NCI-H1694 (cell line): ENCODE data around the gene RPS19.
"Not testable (repeated sequence)": the region's sequence is repeated elsewhere in the genome, so short reads cannot be mapped to it uniquely, and the experiment has no call there.

Source experiments
- DNase-seq: peaks from one replicate; lab custom pipeline; 2025; lab: John Stamatoyannopoulos, UW

Gene RPS19

DNA sequence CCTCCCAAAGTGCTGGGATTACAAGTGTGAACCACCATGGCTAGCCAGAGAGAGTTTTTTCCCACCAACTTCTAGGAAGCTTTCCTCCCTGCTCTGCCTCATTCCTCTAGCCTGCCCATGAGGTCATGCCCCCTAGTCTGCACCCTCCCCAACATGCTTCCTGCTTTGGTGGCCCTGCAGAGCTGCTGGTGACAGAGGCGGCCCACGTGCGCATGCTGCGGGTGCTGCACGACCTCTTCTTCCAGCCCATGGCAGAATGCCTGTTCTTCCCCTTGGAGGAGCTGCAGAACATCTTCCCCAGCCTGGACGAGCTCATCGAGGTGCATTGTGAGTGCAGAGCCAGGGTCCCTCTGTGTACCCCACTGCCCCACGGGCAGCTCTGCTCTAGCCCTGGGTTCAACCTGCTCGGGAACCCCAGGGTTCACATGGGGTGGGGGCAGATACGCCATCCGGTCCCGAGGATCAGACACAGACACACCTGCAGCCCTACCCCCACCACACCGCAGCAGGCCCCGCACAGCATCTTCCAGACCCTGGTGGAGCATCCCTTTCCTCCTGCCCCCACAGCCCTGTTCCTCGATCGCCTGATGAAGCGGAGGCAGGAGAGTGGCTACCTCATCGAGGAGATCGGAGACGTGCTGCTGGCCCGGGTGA lies 41.8 kb downstream of the RPS19 start:
- DNase-seq: no peak

GRCh38 chr19:41902594-41902993 lies 42.5 kb downstream of the RPS19 start:
- no peak for DNase-seq

DNA sequence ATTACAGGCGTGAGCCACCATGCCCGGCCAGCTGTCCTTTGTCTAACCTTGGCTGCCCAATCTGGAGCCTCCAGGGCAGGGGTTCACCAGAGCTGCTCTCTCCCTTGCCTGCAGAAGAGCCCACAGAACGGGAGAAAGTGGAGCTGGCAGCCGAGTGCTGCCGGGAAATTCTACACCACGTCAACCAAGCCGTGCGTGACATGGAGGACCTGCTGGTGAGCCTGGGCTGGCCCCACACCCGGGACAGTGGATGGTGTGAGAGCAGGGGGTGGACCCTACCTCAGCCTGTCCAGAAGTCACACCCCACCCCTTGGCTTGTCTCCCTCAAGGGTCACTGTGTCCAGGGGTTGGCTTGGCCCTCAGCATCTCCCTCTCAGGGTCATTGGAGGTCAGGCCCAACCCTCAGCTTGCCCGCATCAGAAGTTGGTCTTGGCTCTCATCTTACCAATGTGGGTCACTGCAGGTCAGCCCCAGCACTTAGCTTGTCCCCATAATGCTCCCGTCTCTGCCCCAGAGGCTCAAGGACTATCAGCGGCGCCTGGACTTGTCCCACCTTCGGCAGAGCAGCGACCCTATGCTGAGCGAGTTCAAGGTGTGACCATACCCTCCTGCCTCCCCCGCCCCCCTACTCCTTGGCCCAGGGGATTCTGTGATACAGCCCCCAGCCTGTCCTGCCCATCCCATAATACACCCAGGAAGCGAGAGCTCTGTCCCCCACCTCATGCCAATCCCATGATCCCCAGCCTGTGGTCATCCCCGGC lies 43.3 kb downstream of the RPS19 start:
- DNase-seq: no peak

GRCh38 chr19:41904118-41904870 lies 44.2 kb downstream of the RPS19 start:
- no peak for DNase-seq

DNA sequence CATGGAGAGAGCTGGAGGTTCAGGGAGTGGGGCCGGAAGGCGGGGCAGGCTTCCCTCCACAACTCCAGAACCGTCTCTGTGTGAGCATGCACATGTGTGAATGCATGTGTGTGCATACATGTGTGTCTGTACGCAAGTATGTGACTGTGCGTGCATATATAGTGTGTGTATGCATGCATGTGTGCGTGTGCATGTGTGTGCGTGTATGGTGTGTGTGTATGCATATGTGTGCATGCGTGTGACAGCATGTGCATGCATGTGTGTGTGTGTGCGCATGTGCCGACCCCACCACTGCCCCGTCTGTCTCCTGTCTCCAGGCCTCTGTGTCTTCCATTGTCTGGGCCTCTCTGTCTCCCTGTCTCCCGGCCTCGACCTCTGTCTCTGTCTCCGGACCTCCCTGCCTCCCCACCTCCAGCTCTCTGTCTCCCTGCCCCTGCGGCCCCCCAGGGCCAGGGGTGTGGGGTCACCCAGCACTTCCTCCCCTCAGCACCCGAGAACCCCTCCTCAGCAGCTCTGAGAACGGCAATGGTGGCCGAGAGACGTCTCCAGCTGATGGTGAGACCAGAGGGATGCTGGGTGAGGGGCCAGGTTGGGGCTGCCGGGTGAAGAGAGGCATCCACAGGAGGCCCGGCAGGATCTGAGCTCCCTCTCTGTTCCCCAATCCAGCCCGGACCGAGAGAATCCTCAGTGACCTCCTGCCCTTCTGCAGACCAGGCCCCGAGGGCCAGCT lies 45.4 kb downstream of the RPS19 start:
- DNase-seq: no peak

DNA sequence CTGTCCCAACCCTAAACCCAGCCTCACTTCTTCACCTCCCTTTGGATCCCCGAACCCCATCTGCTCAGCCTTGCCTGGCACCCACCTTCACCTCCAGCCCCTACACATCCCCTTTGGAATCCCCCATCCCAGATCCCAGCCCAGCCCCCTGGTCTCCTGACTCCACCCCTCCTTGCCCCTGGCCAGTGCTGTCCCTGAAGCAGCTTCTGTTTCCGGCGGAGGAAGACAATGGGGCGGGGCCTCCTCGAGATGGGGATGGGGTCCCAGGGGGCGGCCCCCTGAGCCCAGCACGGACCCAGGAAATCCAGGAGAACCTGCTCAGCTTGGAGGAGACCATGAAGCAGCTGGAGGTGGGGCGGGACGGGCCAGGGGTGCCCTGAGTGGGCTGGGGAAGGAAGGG lies 46.2 kb downstream of the RPS19 start:
- DNase-seq: no peak

GRCh38 chr19:41906916-41907680 lies 47.0 kb downstream of the RPS19 start:
- DNase-seq: no peak

- DNase-seq: no peak
Observed at GRCh38 chr19:41907994-41908615, 48.0 kb downstream of the RPS19 start.

DNA sequence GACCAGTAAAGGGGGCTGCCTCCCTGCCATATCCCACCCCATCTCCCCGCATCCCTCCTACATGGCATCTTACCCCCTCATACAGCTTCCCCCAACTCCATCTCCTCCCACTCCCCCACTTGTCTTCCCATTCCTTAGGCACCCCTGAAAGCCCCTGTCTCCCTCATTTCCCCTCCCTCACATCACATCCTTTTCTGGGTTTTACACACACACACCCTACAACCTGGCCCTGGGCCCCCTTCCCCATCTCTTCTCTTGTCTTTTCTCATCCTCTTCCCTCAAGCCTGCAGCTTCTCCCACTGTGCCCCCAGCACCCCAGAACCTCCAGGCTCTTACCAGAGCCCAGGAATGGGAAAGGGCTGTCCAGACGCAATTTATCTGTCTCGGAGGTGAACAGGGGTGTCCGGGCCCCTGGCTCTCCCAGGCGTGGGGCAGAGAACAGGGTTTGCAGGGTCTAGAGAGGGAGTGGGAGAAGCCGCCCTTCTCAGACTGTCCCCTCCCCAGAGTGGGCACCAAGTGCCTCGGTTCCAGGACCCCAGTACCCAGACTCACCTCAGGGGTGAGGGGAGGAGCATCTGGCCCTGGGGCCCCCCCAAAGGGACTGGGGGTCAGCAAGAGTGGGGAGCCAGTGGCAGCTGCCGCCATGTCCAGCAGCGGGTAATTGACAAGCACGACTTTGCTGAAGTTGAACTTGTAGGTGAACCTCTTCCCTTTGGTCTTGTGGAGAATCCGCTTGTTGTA lies 48.8 kb downstream of the RPS19 start:
- DNase-seq: no peak

- no peak for DNase-seq
Observed at GRCh38 chr19:41909706-41910105, 49.7 kb downstream of the RPS19 start.

- no peak for DNase-seq
Observed at GRCh38 chr19:41910240-41910991, 50.4 kb downstream of the RPS19 start.

DNA sequence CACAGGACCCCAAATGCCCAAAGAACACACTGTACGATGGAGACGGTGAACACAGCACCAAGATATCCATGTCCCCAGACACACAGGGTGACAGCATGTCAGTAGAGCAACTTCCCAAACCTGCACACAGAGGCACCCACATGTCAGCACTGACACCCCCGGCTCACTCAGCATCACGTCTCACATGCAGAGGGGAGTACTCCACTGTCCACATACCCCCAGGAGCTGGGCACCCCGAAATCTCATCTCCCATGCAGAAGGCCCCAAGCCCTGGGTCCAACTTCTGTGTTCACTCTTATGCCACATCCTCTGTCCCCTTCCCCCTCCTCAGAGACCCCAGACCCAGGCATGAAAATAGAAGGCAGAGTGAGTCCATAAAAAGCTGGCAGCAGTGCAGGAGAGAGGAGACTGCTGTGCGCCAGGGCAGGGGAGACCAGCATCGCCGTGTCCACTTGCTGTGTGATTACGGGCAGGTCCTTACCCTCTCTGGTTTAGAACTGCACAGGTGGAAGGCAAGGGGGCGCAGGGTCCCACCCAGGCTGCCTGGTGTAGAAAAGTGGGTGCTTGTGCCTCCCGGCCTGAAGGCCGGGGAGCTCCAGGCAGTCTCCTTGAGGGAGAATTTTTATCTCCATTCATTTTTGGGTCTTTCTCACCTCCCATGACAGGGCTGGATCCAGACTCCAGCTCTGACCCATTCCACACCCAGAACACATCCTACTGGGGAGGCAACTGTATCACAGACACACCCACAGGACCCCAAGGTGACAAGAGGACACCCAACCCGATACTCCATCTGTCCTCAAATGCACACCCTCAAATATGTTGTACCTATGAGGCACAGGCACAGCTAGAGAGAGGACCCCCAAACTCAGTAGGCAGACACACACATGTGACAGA lies 51.2 kb downstream of the RPS19 start:
- DNase-seq: no peak

GRCh38 chr19:41911889-41912731 lies 52.1 kb downstream of the RPS19 start:
- DNase-seq: no peak

DNA sequence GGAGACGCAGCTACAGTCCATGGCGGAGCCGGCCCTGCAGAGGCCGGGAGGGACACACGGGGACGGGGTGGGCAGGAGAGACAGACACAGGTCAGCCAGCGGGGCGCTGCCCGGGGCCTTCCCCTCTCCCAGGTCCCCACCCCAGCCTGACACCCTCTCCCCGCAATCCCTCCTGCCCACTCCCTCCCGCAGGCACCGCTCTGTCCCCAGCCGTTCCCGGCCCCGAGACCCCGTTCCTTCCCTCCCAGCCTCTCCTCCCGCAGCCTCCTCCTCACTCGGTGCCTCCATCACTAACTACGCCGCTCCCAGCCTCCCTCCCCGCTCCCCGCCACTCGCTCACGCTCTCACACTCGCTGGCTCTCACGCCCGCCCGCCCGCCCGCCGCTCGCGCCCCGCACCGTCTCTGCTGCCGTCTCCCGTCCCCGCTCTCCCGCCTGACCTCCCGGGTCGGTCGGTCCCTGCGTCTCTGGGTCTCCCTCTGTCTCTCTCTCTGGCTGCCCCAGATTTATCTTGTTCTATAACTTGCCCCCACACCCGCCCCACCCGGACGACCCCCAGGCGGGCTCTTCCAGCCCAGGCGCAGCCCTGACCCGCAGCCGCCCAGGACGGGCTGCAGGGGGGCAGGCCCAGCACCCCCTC lies 53.0 kb downstream of the RPS19 start:
- DNase-seq: no peak

DNA sequence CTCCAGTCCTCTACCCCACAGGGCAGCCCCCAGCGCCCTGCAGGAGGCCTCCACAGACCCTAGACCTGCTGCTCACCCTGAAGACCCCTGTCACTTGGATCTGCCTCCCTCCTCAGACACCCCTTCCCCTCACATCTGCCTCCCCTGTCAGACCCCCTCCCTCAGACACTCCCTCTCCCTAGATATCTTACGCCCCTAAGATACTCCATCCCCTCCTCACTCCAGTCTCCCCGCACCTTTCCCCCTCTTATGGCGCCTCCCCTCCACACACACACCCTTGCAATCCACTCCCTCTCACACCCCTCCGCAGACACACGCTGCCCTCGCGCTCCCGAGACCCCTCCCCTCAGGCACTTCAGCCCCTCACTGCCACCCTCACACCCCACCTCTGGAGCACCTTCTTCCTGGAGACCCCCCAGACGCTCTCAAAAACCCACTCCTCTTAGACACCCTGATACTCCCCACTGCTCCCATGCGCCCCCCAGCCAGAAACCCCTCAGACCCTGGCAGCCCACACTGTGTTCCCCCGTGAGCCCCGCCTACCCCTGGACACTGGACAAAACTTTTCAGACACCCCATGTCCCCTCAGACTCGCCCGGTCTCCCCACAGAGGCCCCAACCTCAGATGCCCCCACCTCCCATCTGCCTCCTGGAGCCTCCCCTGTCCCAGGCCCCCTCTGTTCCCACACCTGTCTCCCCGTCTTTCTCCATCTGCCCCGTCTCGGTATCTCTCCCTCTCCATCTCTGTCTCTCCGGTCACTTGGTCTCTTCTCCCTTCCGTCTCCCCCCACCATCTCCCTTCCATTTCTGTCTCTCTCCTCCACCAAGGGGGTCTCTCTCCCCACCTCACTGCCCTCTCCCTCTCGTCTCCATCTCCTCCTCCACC lies 53.7 kb downstream of the RPS19 start:
- no peak for DNase-seq

DNA sequence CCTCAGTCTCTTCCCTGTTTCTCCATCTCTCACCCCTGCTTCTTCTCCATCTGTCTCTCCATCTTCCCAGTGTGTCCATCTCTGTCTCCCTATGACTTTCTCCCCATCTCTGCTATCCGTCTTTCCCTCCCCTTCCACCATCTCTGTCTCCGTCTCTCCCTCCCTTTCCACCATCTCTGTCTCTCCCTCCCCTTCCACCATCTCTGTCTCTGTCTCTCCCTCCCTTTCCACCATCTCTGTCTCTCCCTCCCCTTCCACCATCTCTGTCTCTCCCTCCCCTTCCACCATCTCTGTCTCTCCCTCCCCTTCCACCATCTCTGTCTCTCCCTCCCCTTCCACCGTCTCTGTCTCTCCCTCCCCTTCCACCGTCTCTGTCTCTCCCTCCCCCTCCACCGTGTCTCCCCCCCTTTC lies 54.4 kb downstream of the RPS19 start:
- DNase-seq: not testable (repeated sequence)
